ENCODE results near the gene SMAD6. TPM values are rescaled to one million over a fixed set of nuclear protein-coding genes. Genes with fewer than 3 reads are reported as not detected.
"Not testable (repeated sequence)": the region's sequence is repeated elsewhere in the genome, so short reads cannot be mapped to it uniquely, and the experiment has no call there.

SMAD6 gene
- polyA plus RNA-seq, 4 donors = 13.8 to 50.2 (median 26.8) TPM

DNA sequence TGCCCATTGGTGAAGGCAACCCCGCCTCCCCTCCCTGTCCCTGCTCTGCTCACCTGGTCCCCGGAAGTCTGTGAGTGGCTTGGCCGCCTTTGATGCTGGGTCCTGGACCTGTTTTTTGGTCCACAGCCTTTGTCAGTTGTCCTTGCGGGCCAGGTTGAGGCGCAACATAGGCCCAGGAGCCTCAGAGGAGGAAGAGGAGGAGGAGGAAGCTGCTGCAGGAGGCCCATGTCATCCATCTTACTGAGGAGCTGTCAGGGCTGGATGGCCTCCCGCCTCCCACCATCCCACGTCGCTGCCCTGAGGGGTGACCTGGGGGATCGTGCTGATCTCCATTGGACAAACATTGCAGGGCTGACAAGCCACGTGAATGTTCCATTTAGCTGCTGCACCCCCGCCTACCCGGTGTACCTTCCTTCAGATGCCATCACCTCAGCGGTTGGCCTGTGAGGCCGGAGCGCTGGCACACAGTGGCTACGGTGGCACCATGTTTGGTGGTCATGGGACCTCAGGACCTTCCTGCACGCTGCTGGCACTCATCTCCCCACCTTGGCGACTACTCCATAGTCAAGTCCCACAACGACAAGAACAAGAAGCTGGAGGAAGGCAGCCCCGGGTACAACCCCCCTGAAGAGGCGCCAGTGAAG, 106.3 kb downstream of the SMAD6 start:
- no peak for DNase-seq (ENCODE audit: low read depth in 4 of 4, low spot score in 3 of 4)

DNA sequence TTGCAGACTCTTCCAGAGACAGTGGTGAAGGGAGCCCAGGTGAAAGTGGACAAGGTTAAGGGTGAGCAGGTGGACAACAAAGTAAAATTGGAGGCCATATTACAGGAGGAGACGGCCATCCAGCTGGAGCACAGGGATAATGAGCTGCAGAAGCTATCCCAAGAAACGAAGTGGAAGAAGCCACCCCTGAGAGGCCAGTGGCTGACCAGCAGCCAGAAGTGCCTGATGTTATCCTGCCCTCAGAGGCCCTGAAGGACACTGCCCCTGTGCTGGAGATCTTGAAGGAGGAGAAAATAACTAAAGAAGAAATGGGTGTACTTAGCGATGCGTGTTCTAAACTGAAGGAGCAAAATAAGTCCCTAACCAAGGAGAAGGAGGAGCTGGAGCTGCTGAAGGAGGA, 107.6 kb downstream of the SMAD6 start:
- DNase-seq (ENCODE audit: low read depth in 4 of 4, low spot score in 3 of 4) = no peak

DNA sequence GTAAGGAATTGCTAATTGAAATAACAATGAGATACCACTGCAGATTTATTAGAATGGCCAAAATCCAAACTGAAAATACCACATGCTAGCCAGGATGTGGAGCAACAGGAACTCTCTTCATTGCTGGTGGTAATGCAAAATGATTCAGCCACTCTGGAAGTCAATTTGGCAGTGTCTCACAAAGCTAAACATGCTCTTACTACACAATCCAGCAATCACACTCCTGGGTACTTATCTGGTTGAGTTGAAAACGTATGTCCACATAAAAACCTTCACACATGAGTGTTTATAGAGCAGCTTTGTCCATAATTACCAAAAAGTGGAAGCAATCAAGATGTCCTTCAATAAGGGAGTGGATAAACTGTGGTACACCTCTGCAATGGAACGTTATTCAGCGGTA, 113.3 kb downstream of the SMAD6 start:
- DNase-seq (ENCODE audit: low read depth in 4 of 4, low spot score in 3 of 4) = no peak

DNA sequence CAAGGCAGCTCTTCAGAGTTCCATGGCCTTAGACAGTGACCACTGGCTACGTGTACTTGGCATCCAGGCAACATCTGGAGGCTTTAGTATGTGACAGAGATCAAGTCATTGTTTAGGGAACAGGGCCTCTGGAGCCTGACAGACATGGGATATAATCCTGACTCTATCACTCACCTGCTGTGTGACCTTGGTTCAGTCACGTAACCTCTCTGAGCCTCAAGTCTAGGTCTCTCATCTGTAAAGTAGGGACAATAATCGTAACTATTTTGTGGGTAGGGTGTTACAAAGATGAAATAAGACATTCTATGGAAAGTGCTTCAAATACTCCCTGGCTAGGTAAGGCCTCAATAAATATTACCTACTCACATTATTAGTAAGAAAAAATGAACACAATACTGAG, 114.2 kb downstream of the SMAD6 start:
- DNase-seq (ENCODE audit: low read depth in 4 of 4, low spot score in 3 of 4) = no peak

GRCh38 chr15:66819084-66819483, 117.0 kb downstream of the SMAD6 start:
- no peak for DNase-seq (ENCODE audit: low read depth in 4 of 4, low spot score in 3 of 4)

- DNase-seq (ENCODE audit: low read depth in 4 of 4, low spot score in 3 of 4) = no peak
These were observed 118.6 kb downstream of the SMAD6 start for GRCh38 chr15:66820481-66821176.

DNA sequence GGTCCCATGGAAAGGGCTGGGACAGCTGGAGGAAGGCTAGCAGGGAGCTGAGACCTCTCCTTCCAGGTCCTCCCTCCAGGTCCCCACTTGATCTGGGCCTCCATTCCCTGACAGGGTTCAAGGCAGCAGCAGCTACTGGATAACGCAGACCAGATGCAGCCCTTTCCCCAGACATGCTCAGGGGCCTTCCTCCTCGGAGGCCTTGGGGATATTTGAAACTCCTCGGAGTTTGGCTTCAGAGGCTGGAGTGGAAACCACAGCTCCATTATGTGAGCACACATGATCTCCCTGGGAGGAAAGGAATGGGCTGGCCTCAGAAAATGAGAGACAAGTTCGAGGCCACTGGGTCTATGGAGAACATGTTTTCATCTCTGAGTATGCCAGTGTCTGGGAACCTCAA, 119.3 kb downstream of the SMAD6 start:
- DNase-seq (ENCODE audit: low read depth in 4 of 4, low spot score in 3 of 4) = no peak

GRCh38 chr15:66822114-66822513, 120.1 kb downstream of the SMAD6 start:
- DNase-seq (ENCODE audit: low read depth in 4 of 4, low spot score in 3 of 4) = no peak

DNA sequence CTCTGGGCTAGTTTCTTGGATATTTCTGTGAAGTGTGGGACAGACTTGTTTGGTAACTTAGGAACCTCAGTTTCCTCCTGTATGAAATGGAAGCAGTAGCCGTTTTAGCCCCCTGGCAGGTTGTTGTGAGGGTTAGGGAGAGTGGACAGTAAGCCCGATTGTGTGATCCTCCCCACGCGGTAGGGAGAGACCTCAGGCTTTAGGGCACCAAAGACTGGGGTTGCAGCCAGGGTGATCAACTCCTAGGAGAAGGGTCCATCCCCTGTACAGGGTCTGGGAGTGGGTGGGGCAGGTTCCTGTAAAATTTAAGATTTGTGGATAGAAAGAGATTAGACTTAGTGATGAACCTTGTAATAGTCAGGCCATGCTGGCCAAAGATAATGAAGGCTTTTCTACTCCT, 120.5 kb downstream of the SMAD6 start:
- DNase-seq (ENCODE audit: low read depth in 4 of 4, low spot score in 3 of 4) = no peak

GRCh38 chr15:66823601-66824000, 121.6 kb downstream of the SMAD6 start:
- no peak for DNase-seq (ENCODE audit: low read depth in 4 of 4, low spot score in 3 of 4)

DNA sequence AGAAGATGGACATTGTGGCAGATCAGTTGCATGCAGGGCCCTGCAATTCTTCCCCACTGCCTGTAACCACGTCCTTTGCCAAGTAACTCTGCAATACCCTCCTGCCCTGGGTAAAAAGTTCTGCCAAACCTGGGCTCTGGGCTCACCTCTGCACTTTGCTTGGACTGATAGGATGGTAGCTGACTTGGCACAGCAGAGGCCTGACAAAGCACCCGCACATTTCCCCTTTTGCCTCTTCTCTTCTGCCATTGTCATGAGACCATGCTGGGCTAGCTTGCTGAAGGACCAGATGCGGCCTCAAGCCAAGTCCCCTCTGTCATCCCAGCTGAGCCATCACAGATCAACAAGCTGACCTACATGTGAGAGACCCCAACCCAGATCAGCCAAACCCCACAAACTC, 122.4 kb downstream of the SMAD6 start:
- DNase-seq (ENCODE audit: low read depth in 4 of 4, low spot score in 3 of 4) = no peak

GRCh38 chr15:66825139-66825538, 123.1 kb downstream of the SMAD6 start:
- no peak for DNase-seq (ENCODE audit: low read depth in 4 of 4, low spot score in 3 of 4)

DNA sequence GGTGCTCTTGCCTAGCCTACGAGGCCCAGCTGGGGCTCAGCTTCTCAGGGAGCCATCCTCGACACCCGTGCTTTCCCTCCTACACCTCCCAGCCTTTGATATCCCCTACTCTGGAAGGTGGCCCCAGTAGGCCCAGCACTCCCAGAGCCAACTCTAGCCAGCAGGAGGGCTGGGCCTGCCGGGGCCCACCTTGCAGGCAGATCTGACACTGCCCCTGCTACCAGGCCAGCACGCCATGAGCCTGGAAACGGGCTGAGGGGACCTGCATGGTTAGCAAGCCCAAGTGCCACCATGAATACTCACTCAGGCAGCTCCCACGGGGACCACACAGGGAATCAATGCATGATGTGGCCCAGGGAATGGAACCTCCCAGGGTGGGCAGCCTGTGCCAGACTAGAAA, 123.7 kb downstream of the SMAD6 start:
- DNase-seq (ENCODE audit: low read depth in 4 of 4, low spot score in 3 of 4) = no peak

- DNase-seq (ENCODE audit: low read depth in 4 of 4, low spot score in 3 of 4) = no peak
These were observed 124.5 kb downstream of the SMAD6 start for GRCh38 chr15:66826507-66826906.

GRCh38 chr15:66827039-66827697, 125.1 kb downstream of the SMAD6 start:
- DNase-seq (ENCODE audit: low read depth in 4 of 4, low spot score in 3 of 4) = no peak

GRCh38 chr15:66827698-66828055, 125.6 kb downstream of the SMAD6 start:
- DNase-seq (ENCODE audit: low read depth in 4 of 4, low spot score in 3 of 4) = no peak

GRCh38 chr15:66828817-66829541, 126.9 kb downstream of the SMAD6 start:
- DNase-seq (ENCODE audit: low read depth in 4 of 4, low spot score in 3 of 4) = not testable (repeated sequence)

DNA sequence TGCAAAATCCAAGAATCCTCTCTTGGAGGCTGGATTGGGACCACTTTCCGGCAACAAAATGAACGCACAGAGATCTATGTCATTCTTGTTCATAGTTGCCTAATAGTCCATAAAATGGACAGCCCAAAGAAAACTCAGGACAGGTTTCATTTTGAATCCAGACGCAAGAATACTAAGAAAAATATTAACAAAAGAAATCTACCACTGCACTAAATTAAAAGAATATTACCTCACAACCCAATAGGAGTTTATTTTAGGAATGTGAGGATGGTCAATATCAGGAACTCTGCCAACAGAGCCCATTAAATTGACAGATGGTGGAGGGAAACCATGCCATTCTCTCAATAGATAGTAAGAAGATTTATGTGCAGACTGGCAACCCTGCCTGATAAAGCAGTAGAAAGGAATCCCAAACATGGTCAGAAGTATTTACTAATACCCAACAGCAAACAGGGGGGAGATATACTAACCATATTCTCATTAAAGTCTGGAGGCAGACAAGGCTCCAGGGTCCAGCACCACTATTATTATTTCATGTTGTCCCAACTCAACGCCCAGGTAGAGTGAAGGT, 127.6 kb downstream of the SMAD6 start:
- no peak for DNase-seq (ENCODE audit: low read depth in 4 of 4, low spot score in 3 of 4)

DNA sequence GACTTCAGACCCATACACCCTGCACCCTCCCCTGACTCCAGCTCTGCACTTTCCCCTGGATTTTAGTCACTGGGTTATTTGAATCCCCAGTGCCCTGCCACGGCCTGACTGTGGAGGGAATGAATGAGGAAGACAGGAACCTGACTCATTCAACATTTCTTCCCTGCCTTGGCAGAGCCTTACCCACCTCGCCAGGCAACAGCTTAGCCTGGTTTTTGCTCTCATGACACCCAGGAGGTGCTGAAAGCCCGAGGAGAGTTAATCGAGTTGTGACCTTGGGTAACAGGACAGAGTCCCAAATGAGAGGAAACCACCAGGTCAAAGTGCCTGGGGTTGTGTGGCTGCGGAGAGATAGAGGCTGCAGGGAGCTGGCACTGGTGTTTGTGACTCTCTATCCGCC, 128.3 kb downstream of the SMAD6 start:
- DNase-seq (ENCODE audit: low read depth in 4 of 4, low spot score in 3 of 4) = no peak

DNA sequence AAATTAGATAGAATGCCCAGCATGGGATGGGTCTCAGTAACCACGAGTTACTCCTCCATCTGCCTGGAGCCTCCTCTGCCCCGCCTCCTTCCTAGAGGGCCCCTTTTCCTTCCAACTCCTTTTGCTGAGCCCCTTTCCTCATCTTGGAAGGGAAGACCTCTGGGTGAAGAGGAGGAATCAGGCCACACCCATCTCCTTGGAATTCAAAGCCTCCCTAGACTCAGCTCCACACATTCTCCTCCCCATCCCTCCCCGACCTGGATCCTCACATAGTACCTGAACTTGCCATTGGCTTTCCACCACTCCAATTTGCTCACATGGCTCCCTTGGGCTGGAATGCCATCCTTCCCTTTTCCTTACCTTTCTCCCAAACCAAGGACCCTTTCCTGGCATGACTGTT, 128.8 kb downstream of the SMAD6 start:
- no peak for DNase-seq (ENCODE audit: low read depth in 4 of 4, low spot score in 3 of 4)

- no peak for DNase-seq (ENCODE audit: low read depth in 4 of 4, low spot score in 3 of 4)
These were observed 129.3 kb downstream of the SMAD6 start for GRCh38 chr15:66831289-66831688.

Data from left renal pelvis (tissue), 4 donors.